ENCODE measurements around the gene ABLIM2.

ABLIM2 gene

DNA sequence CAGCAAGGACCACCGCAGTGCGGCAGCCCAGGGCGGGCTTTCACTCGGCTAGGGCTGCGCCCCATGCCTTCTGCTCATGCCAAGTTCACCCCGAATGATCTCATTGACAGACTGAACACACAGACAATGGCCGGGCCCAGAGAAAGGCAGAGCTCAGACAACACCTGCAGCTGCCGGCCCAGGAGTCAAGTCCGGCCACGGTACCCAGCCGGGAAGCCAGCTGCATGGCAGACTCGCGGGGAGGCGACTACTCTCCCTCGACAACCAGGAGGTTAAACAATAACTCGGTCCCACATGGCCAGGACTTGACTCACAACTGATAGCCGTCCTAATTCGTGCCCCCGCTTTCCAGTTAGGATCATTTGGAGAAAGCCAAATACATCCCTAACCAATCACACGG lies 50.4 kb downstream of the ABLIM2 start:
- FAIRE-seq (no peak), DNase-seq (ENCODE audit: insufficient read length, low spot score) (no peak)
- TF ChIP-seq, protein P1, sequence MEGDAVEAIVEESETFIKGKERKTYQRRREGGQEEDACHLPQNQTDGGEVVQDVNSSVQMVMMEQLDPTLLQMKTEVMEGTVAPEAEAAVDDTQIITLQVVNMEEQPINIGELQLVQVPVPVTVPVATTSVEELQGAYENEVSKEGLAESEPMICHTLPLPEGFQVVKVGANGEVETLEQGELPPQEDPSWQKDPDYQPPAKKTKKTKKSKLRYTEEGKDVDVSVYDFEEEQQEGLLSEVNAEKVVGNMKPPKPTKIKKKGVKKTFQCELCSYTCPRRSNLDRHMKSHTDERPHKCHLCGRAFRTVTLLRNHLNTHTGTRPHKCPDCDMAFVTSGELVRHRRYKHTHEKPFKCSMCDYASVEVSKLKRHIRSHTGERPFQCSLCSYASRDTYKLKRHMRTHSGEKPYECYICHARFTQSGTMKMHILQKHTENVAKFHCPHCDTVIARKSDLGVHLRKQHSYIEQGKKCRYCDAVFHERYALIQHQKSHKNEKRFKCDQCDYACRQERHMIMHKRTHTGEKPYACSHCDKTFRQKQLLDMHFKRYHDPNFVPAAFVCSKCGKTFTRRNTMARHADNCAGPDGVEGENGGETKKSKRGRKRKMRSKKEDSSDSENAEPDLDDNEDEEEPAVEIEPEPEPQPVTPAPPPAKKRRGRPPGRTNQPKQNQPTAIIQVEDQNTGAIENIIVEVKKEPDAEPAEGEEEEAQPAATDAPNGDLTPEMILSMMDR (IDR thresholded peaks at IDR 0.05; ENCODE audit: insufficient read depth, missing control alignments) = no peak

DNA sequence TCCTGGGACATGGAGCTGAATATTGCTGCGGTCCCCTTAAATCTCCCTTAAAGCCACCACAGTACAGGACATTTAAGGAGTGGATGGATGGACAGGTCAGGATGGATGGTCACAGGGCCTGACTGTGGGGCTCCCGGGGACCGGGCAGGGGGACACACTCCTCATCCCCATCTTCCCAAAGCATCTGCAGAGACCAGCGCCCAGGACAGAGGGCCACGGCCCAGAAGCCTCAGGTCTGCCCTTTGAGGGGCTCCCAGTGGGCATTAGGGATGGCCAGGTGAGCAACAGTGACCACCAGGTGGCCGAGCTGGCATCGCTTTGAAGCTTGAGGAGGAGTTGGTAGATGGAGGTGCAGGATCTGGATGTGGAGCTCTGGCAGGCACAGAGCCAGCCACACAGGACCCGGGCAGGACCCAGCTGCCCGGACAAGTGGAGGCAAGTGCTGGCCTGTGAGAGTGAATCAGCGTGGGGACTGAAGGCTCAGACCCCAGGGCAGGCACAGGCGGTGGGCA lies 51.4 kb downstream of the ABLIM2 start:
- no peak for FAIRE-seq
- TF ChIP-seq, protein P1 (IDR thresholded peaks at IDR 0.05; ENCODE audit: insufficient read depth, missing control alignments) = no peak

DNA sequence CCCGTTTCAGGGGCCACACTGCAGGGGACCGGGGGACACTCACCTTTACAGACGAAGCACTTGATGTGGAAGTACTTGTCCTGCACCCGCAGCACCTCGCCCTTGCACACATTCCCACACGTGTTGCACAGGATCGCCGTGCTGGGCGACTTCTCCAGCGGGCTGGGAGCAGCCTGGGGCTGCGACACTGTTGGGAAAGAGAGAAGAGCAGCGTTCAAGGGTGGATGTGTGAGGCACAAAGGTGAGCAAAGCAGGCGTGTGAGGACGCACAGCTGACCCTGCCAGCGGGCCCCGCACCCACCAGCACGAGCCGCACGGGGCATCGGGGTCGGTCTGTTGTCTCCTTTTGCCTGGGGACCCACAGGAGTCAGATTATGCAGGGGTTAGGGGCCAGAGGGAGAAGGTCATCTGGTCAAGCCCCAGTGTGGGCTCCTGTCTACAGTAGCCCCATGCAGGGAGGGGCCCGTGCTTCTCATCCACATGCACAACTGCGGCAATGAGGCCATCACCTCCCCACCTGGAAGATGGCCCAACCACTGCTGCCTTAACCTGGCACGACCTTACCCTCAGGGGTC lies 52.1 kb downstream of the ABLIM2 start:
- no peak for FAIRE-seq
- DNase-seq (ENCODE audit: insufficient read length, low spot score) = no peak
- TF ChIP-seq, protein P1 (IDR thresholded peaks at IDR 0.05; ENCODE audit: insufficient read depth, missing control alignments) = no peak

More for the DNA sequence above, 51.4 kb downstream of the ABLIM2 start:
- peak; percentile 7 for DNase-seq (ENCODE audit: insufficient read length, low spot score)

DNA sequence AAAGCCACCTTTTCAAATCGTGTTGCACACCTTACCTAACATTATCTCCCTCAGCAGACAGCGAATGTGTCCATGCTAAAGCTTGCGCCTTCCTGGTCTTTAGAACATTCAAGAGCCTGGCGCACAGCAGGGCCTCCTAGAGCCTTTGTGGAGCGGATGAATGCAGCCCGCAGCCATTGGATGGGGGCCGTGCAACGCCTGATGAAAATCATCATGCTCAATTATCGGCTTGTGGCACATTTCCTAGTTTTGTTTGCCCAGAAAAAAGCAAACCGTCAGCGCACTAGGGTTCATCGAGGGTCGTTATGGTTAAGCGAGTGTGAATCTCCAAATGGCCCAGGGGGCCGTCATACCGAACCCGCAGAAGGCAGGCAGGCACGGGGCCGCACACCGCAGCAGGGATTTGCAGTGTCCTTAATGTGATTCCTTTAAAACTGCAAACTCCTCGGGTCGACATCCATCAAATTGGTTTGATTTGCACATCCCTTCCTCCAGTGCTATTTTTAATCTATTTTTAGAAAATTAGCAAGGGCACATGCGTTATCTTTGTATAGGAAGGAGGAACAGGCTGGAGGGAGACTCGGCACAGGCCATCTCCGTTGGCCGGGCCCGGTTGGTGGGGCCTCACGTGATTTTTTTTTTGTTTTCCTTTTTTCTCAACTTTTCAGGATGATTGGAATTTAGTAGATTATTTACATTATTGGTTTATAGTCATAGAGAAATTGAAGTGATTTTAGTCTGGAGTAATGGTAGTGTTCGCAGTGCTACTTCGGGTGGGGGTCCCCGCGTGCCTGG lies 53.1 kb downstream of the ABLIM2 start:
- TF ChIP-seq, protein P1 (IDR thresholded peaks at IDR 0.05; ENCODE audit: insufficient read depth, missing control alignments) = no peak
- no peak for FAIRE-seq
- DNase-seq (ENCODE audit: insufficient read length, low spot score) = no peak

DNA sequence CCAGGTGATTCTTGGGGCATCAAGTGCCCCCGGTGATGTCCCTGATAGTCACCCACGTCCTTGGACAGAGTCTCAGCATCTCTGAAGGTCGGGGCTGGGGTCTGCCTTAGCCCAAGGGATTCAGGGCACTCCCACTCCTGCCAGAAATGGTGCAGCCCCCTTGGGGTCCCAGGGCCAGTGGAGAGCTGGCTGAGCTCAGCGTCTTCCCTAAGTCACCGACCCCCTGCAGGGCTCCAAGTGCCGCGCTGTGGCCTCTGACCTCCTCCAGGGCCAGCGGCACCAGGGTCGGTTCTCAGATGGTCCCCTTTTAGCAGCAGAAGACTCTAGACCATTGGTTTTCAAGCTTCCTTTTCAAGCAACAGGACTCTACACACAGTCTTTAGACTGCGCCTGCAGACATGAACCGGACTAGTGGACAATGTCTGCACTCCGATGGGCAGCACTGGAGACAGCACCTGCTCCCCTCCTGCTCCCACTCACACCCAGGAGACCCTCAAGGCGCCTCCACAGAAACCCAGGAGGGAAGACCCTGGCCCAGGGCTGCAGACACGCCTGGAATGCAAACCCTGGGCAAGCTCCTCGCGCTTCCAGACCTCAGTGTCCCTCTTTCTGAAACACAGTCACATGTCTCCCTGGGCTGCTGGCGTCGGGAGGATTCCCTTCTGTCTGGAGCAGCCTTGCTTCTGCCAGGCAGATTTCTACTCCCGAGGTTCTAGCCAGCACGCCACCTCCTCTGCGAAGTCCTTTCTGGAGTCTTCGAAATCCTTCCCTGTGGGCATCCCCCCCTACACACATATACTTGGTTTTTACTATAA lies 53.9 kb downstream of the ABLIM2 start:
- no peak for FAIRE-seq
- TF ChIP-seq, protein P1 (IDR thresholded peaks at IDR 0.05; ENCODE audit: insufficient read depth, missing control alignments) = no peak
- DNase-seq (ENCODE audit: insufficient read length, low spot score) = no peak

DNA sequence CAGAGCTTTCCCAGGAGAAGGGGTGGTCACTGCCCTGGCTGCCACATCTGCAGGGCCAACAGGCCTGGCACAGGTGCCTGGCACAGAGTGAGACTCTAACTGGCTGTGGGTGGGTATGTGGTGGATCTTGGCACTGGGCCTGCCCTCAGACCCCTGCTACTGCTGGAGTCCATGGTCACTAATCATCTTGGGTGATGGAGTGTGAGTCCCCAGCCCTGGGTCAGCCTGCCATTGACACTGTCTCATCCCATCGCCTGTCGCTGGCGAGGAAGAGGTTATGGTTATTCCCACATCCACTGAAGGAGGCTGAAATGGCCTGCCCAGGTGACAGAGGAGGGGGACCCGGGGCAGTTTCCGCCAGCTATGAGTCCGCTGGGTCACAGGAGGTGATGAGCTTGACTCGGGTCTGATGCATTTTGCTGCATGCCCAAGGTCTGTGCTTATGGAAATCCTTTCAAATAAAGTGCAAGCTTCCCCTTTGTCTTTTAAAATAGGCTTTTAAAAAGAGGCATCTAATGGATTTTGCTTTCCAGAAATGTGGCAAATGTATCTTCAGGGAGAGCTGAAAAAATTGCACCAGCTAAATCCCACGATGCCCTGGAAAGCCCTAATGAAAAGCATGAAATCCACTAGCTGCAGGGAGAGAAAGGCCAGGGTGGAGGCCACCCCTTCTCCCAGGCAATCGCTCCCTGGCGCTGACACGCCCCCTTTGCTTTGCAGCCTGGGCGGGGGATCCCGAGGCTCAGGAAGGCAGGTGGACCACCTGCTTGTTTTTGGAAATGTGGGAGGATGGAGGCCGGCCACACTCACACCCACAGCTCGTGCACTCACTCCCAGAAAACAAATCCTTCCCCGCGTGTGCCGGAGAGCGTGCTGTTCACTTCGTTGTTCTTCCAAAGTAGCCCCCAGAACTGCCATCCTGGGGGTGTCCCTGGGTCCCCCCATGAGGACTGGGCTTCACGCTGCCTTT lies 54.9 kb downstream of the ABLIM2 start:
- TF ChIP-seq, protein P1 (IDR thresholded peaks at IDR 0.05; ENCODE audit: insufficient read depth, missing control alignments) = no peak
- no peak for FAIRE-seq

More for the DNA sequence above, 54.9 kb downstream of the ABLIM2 start:
- no peak for DNase-seq (ENCODE audit: insufficient read length, low spot score)

All from D721Med (cell line).